Measurements from ENCODE around the gene SLC5A6. TPM values are rescaled to one million over a fixed set of nuclear protein-coding genes. Genes with fewer than 3 reads are reported as not detected.

SLC5A6 gene
- polyA plus RNA-seq, 1 donor (not counting 4 experiments of a cell fraction or from before 2014, with no cell fraction given): 60.4 TPM

DNA sequence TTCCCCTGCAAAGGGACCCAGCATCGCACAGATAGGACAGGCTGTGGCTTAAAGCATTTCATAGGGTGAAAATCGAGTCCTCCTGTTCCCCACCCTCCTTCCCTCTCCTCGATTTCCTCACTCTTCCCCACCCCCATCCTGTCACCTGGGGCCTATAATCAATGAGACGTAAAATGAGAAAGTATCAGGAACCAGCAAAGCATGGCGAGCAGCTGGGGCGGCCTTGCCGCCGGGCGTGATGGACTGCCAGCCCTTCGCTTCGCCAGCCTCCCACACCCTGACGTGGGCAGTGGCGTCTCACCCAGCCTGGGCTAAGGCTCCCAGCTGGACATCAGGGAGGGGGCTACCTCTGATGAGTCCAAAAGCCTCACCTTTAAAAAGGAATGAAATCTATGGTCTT, 39.7 kb upstream of the SLC5A6 start:
- dilution Hi-C loops (cut with MboI; ENCODE audit: extremely low pct_ligation_motif_present, low sequenced_read_pairs): no loop called here
- H3K27me3 ChIP-seq (ENCODE audit: control insufficient read depth, extremely low read depth, insufficient read depth, low read length): peaks cover 25% of the 10 kb centered on the region
- H3K4me2 ChIP-seq (ENCODE audit: control insufficient read depth, extremely low read depth, insufficient read depth, low read depth, low read length): no peak overlapping the region
- no peaks in the 10 kb centered on the region for H3K9me3 ChIP-seq (ENCODE audit: control insufficient read depth, low read depth, low read length)
- no peak overlapping the region for H2AFZ ChIP-seq (ENCODE audit: control insufficient read depth, low read length)
- no peak overlapping the region for H3K27ac ChIP-seq (ENCODE audit: control insufficient read depth, insufficient read depth, low read length)
- DNase-seq (ENCODE audit: low read depth, low spot score) (no peak), FAIRE-seq (no peak)
- H3K79me2 ChIP-seq (ENCODE audit: control insufficient read depth, insufficient read depth, low read length): no peaks in the 10 kb centered on the region
- TF ChIP-seq, protein P1, sequence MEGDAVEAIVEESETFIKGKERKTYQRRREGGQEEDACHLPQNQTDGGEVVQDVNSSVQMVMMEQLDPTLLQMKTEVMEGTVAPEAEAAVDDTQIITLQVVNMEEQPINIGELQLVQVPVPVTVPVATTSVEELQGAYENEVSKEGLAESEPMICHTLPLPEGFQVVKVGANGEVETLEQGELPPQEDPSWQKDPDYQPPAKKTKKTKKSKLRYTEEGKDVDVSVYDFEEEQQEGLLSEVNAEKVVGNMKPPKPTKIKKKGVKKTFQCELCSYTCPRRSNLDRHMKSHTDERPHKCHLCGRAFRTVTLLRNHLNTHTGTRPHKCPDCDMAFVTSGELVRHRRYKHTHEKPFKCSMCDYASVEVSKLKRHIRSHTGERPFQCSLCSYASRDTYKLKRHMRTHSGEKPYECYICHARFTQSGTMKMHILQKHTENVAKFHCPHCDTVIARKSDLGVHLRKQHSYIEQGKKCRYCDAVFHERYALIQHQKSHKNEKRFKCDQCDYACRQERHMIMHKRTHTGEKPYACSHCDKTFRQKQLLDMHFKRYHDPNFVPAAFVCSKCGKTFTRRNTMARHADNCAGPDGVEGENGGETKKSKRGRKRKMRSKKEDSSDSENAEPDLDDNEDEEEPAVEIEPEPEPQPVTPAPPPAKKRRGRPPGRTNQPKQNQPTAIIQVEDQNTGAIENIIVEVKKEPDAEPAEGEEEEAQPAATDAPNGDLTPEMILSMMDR (optimal IDR thresholded peaks at IDR 0.05 in 1 of 3, IDR thresholded peaks at IDR 0.05 in 1 of 3, conservative IDR thresholded peaks at IDR 0.05 in 1 of 3; ENCODE audit: extremely low read depth in 1 of 3, insufficient read depth in 2 of 3, low read length in 3 of 3): no peak
- TF ChIP-seq EZH2 (IDR thresholded peaks at IDR 0.05; ENCODE audit: low read length): no peak
- H3K4me1 ChIP-seq (ENCODE audit: control insufficient read depth, extremely low read depth, insufficient read depth, low read length): peaks cover 2% of the 10 kb centered on the region
- no peaks in the 10 kb centered on the region for H3K36me3 ChIP-seq (ENCODE audit: control insufficient read depth in 2 of 2, extremely low read depth in 1 of 2, insufficient read depth in 2 of 2, low read length in 2 of 2)
- H3K4me3 ChIP-seq (ENCODE audit: control insufficient read depth in 2 of 3, extremely low read depth in 1 of 3, insufficient read depth in 2 of 3, low read depth in 1 of 3, low read length in 3 of 3): no peak overlapping the region
- H4K20me1 ChIP-seq (ENCODE audit: control insufficient read depth, extremely low read depth, insufficient read depth, low read length): no peaks in the 10 kb centered on the region
- H3K9ac ChIP-seq (ENCODE audit: control insufficient read depth, extremely low read depth, insufficient read depth, low read length): no peak overlapping the region
- no peaks in the 10 kb centered on the region for H3K9me1 ChIP-seq (ENCODE audit: control insufficient read depth, extremely low read depth, insufficient read depth, low read length)

DNA sequence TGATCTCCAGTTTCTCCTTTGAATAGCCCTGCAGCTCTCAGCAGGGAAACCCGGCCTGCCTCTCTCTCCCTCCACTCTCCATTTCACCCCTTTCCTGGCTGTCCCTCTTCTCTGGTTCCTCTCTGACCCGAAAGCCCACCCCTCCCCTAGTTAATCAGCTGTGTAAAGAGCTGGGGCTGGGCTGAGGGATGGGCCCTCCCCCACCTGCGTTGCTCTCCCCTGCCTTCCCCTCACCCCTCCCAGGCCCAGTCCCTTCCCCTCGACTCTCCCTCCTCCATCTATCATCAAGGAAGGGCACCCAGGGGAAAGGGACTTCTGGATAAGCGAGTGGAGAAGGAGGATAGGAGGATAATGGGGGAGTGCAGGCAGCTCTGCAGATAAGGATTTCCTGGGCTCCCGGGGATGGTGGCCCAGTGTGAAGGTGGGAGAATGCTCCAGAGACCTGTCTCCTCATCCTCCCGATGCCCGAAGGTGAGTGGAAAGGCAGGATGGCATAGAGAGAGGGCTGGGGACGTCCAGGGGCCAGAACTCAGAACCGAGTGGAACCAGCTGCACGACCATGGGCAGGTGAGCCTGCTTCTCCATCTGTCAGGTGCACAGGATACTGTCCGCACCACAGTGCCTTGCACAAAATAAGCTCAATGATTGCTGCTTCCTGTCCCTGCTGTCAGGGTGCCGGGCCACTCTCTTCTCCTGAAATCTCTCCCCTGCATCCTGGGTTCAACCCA, 38.7 kb upstream of the SLC5A6 start:
- no peak for DNase-seq (ENCODE audit: low read depth, low spot score)
- Histone ChIP-seq H3K4me3 (ENCODE audit: control insufficient read depth in 2 of 3, extremely low read depth in 1 of 3, insufficient read depth in 2 of 3, low read depth in 1 of 3, low read length in 3 of 3) (no peak overlapping the region), H3K9me3 (ENCODE audit: control insufficient read depth, low read depth, low read length) (no peaks in the 10 kb centered on the region), H3K4me2 (ENCODE audit: control insufficient read depth, extremely low read depth, insufficient read depth, low read depth, low read length) (no peak overlapping the region), H3K27ac (ENCODE audit: control insufficient read depth, insufficient read depth, low read length) (no peak overlapping the region), H4K20me1 (ENCODE audit: control insufficient read depth, extremely low read depth, insufficient read depth, low read length) (no peaks in the 10 kb centered on the region), H3K9ac (ENCODE audit: control insufficient read depth, extremely low read depth, insufficient read depth, low read length) (no peak overlapping the region), H2AFZ (ENCODE audit: control insufficient read depth, low read length) (no peak overlapping the region), H3K36me3 (ENCODE audit: control insufficient read depth in 2 of 2, extremely low read depth in 1 of 2, insufficient read depth in 2 of 2, low read length in 2 of 2) (no peaks in the 10 kb centered on the region), H3K4me1 (ENCODE audit: control insufficient read depth, extremely low read depth, insufficient read depth, low read length) (peaks cover under 1% of the 10 kb centered on the region), H3K9me1 (ENCODE audit: control insufficient read depth, extremely low read depth, insufficient read depth, low read length) (no peaks in the 10 kb centered on the region), H3K79me2 (ENCODE audit: control insufficient read depth, insufficient read depth, low read length) (no peaks in the 10 kb centered on the region), H3K27me3 (ENCODE audit: control insufficient read depth, extremely low read depth, insufficient read depth, low read length) (peaks cover 18% of the 10 kb centered on the region)
- dilution Hi-C loops (cut with MboI; ENCODE audit: extremely low pct_ligation_motif_present, low sequenced_read_pairs): no loop called here
- no peak for FAIRE-seq
- no peak for TF ChIP-seq EZH2 (IDR thresholded peaks at IDR 0.05; ENCODE audit: low read length)
- TF ChIP-seq, protein P1 (optimal IDR thresholded peaks at IDR 0.05 in 1 of 3, IDR thresholded peaks at IDR 0.05 in 1 of 3, conservative IDR thresholded peaks at IDR 0.05 in 1 of 3; ENCODE audit: extremely low read depth in 1 of 3, insufficient read depth in 2 of 3, low read length in 3 of 3): no peak

Measured in keratinocyte (primary cell).